A549 (cell line): ENCODE measurements around the gene TEX22.

Experiments
- CHD4 ChIP-seq: fragments of 200-600 bp; sonication (generic); IDR thresholded peaks from 2 replicates; pipeline ENCODE4 v1.6.1; 2016; ENCODE audit warnings: antibody characterized with exemption, mild to moderate bottlenecking, borderline replicate concordance
- CTCF ChIP-seq: fragments of >200 bp; sonication (Bioruptor Twin); formaldehyde crosslinking; IDR thresholded peaks from 3 replicates; pipeline ENCODE4 v1.5.1; 2016
- EHMT2 ChIP-seq: fragments of 200-600 bp; sonication (generic); IDR thresholded peaks from 2 replicates; pipeline ENCODE4 v1.6.1; 2016; ENCODE audit warnings: antibody characterized with exemption, low read depth, mild to moderate bottlenecking, moderate library complexity
- MAX ChIP-seq: IDR thresholded peaks from 2 replicates; pipeline ENCODE4 v1.6.1; 2012
- MYC ChIP-seq: IDR thresholded peaks from 2 replicates; pipeline ENCODE4 v1.6.1; 2012; ENCODE audit warnings: mild to moderate bottlenecking, inconsistent platforms, low read length, improper control_type of control experiment, borderline replicate concordance
- POLR2A ChIP-seq: IDR thresholded peaks from 2 replicates; pipeline ENCODE4 v1.6.1; 2012; ENCODE audit warnings: mild to moderate bottlenecking, low read length
- RAD21 ChIP-seq, 2 experiments: fragments of >200 bp in 1 of 2; sonication (Bioruptor Twin) in 1 of 2; formaldehyde crosslinking in 1 of 2; IDR thresholded peaks in 1 of 2; conservative IDR thresholded peaks in 1 of 2; 2 replicates in 1 of 2; 3 replicates in 1 of 2; pipeline ENCODE4 v1.6.1; 2012 to 2018; ENCODE audit warnings: inconsistent platforms in 1 of 2
- RCOR1 ChIP-seq: fragments of 150-350 bp; IDR thresholded peaks from 2 replicates; pipeline ENCODE4 v1.6.1; 2014; ENCODE audit warnings: antibody characterized with exemption, low read length, low read depth
- SMC3 ChIP-seq: fragments of >200 bp; sonication (Bioruptor Twin); formaldehyde crosslinking; IDR thresholded peaks from 3 replicates; pipeline ENCODE4 v1.6.1; 2018; ENCODE audit warnings: inconsistent platforms
- TF ChIP-seq, protein P1 (sequence below): fragments of 250-450 bp; sonication (Bioruptor Pico); IDR thresholded peaks from 2 replicates; pipeline ENCODE4 v1.5.0; 2021; ENCODE audit warnings: mild to moderate bottlenecking, moderate library complexity, borderline replicate concordance

- TF ChIP-seq MAX (no peak), CHD4 (no peak), POLR2A (no peak), RAD21 (conservative IDR thresholded peaks at IDR 0.05 in 1 of 2, IDR thresholded peaks at IDR 0.05 in 1 of 2) (no peak), CTCF (no peak), MYC (no peak), EHMT2 (no peak), SMC3 (no peak), RCOR1 (no peak)
- TF ChIP-seq, protein P1, sequence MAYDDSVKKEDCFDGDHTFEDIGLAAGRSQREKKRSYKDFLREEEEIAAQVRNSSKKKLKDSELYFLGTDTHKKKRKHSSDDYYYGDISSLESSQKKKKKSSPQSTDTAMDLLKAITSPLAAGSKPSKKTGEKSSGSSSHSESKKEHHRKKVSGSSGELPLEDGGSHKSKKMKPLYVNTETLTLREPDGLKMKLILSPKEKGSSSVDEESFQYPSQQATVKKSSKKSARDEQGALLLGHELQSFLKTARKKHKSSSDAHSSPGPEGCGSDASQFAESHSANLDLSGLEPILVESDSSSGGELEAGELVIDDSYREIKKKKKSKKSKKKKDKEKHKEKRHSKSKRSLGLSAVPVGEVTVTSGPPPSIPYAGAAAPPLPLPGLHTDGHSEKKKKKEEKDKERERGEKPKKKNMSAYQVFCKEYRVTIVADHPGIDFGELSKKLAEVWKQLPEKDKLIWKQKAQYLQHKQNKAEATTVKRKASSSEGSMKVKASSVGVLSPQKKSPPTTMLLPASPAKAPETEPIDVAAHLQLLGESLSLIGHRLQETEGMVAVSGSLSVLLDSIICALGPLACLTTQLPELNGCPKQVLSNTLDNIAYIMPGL: no peak
Observed at GRCh38 chr14:105449276-105450122, 51.2 kb downstream of the TEX22 start.
